ENCODE data around the gene MTMR3. TPM values are rescaled to one million over a fixed set of nuclear protein-coding genes. Genes with fewer than 3 reads are reported as not detected.

MTMR3 gene
- total and polyA plus RNA-seq, 9 donors: 21.4 to 66.2 (median 47.8) TPM

GRCh38 chr22:29987137-29987536 lies 104.2 kb downstream of the MTMR3 start:
- WGBS, 3 donors: 3 to 14% (median 5%) methylated on average over 1 of the region's 1 CpG
- TF ChIP-seq POLR2A (IDR thresholded peaks at IDR 0.05) (no peak), CTCF (IDR thresholded peaks at IDR 0.05) (no peak), EP300 (IDR thresholded peaks at IDR 0.05) (no peak)
- no peaks in the 10 kb centered on the region for H3K4me1 ChIP-seq (ENCODE audit: insufficient read depth)
- H3K36me3 ChIP-seq: no peaks in the 10 kb centered on the region
- no peaks in the 10 kb centered on the region for H3K27me3 ChIP-seq
- DNase-seq: no peak
- intact Hi-C loops (cut with DNase I): loop anchor here in 1 of 4 donors (10.0 kb wide), 1 partner anchor 232 kb away; no protein-coding TSS in a partner anchor
- no peaks in the 10 kb centered on the region for H3K9me3 ChIP-seq
- H3K27ac ChIP-seq: no peak overlapping the region
- no peak overlapping the region for H3K4me3 ChIP-seq

- Histone ChIP-seq H3K4me3 (no peak overlapping the region), H3K27ac (no peak overlapping the region), H3K36me3 (no peaks in the 10 kb centered on the region), H3K4me1 (ENCODE audit: insufficient read depth) (no peaks in the 10 kb centered on the region), H3K27me3 (no peaks in the 10 kb centered on the region), H3K9me3 (no peaks in the 10 kb centered on the region)
- TF ChIP-seq CTCF (IDR thresholded peaks at IDR 0.05) (no peak), EP300 (IDR thresholded peaks at IDR 0.05) (no peak), POLR2A (IDR thresholded peaks at IDR 0.05) (no peak)
- DNase-seq: no peak
- intact Hi-C loops (cut with DNase I): loop anchor here in 1 of 4 donors (10.0 kb wide), 1 partner anchor 234 kb away; no protein-coding TSS in a partner anchor
- WGBS, 3 donors: 80 to 90% (median 84%) methylated on average over 2 of the region's 2 CpGs
These were observed 105.7 kb downstream of the MTMR3 start for GRCh38 chr22:29988719-29989118.

GRCh38 chr22:29989446-29989845 lies 106.5 kb downstream of the MTMR3 start:
- TF ChIP-seq EP300 (IDR thresholded peaks at IDR 0.05) (no peak), POLR2A (IDR thresholded peaks at IDR 0.05) (no peak), CTCF (IDR thresholded peaks at IDR 0.05) (no peak)
- no peak overlapping the region for H3K27ac ChIP-seq
- H3K27me3 ChIP-seq: no peaks in the 10 kb centered on the region
- DNase-seq: no peak
- H3K4me1 ChIP-seq (ENCODE audit: insufficient read depth): no peaks in the 10 kb centered on the region
- H3K9me3 ChIP-seq: no peaks in the 10 kb centered on the region
- no peaks in the 10 kb centered on the region for H3K36me3 ChIP-seq
- intact Hi-C loops (cut with DNase I): loop anchor here in 1 of 4 donors (10.0 kb wide), 1 partner anchor 235 kb away; no protein-coding TSS in a partner anchor
- no peak overlapping the region for H3K4me3 ChIP-seq
- WGBS, 3 donors: 92 to 95% (median 92%) methylated on average over 6 of the region's 6 CpGs

GRCh38 chr22:29992341-29993275 lies 109.6 kb downstream of the MTMR3 start:
- DNase-seq: no peak
- peaks cover 7% of the 10 kb centered on the region for H3K4me1 ChIP-seq (ENCODE audit: insufficient read depth)
- intact Hi-C loops (cut with DNase I): loop anchor here in 1 of 4 donors (10.0 kb wide), 1 partner anchor 108 kb away; the partner anchor contains the start of gene MTMR3
- TF ChIP-seq POLR2A (IDR thresholded peaks at IDR 0.05): no peak
- TF ChIP-seq EP300 (IDR thresholded peaks at IDR 0.05): no peak
- no peak for TF ChIP-seq CTCF (IDR thresholded peaks at IDR 0.05)
- no peak overlapping the region for H3K4me3 ChIP-seq
- no peak overlapping the region for H3K27ac ChIP-seq
- H3K36me3 ChIP-seq: no peaks in the 10 kb centered on the region
- no peaks in the 10 kb centered on the region for H3K9me3 ChIP-seq
- 89 to 92% (median 90%) methylated on average over 6 of the region's 6 CpGs for whole genome bisulfite sequencing, 3 donors
- H3K27me3 ChIP-seq: no peaks in the 10 kb centered on the region
